ENCODE results near the gene APBB1IP.

DNA sequence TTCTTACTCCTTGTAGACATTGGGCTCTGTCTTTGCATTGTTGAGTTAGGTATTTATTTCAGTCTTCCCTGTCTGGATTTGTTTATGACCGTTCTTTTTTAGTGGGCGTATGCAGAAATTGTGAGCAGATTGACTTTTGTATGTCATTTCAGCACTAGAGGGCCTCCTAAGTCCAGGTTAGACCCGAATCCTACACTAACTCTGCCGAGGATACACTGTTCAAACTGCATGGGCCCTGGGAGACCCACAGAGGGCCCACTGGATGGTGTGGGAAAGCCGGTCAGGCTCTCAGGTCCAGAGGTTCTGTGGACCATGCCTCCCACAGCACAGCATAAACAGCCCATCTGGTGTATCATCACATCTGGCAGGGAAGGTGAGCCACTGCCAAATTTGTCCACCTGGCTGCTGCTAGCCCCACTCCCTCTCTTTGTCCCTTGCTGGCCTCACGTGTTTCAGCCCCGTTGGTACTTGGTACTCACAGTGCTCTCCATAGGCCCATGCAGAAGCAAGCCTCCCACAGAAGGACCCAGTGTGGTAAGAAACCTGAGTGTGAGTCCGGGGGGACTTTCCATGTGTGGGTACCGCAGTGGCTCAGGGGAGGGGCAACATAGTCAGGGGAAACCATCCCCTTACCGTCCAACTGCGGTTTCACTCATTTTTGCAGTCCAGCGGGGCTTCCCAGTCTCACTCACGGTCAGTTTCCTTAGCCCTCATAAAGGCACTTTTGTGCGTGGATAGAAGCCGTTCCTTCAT lies 112.8 kb downstream of the APBB1IP start:
- TF ChIP-seq, protein P1, sequence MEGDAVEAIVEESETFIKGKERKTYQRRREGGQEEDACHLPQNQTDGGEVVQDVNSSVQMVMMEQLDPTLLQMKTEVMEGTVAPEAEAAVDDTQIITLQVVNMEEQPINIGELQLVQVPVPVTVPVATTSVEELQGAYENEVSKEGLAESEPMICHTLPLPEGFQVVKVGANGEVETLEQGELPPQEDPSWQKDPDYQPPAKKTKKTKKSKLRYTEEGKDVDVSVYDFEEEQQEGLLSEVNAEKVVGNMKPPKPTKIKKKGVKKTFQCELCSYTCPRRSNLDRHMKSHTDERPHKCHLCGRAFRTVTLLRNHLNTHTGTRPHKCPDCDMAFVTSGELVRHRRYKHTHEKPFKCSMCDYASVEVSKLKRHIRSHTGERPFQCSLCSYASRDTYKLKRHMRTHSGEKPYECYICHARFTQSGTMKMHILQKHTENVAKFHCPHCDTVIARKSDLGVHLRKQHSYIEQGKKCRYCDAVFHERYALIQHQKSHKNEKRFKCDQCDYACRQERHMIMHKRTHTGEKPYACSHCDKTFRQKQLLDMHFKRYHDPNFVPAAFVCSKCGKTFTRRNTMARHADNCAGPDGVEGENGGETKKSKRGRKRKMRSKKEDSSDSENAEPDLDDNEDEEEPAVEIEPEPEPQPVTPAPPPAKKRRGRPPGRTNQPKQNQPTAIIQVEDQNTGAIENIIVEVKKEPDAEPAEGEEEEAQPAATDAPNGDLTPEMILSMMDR (IDR thresholded peaks at IDR 0.05): no peak
- TF ChIP-seq POLR2A (IDR thresholded peaks at IDR 0.05): no peak
